Stimulated activated CD8-positive, alpha-beta memory T cell treated with anti-CD3 and anti-CD28 coated beads, Interleukin-7, amount 100 ng/mL, for 4 hours (primary cell): Measurements from ENCODE around the gene MMP10.
"Not testable (repeated sequence)": the region's sequence is repeated elsewhere in the genome, so short reads cannot be mapped to it uniquely, and the experiment has no call there.

Source experiments
- DNase-seq, 2 donors: peaks; one replicate each; pipeline ENCODE4 v3.0.0-alpha.2; 2020; ENCODE audit warnings: low read depth in 2 of 2

MMP10 gene

GRCh38 chr11:102783016-102783415, 2.6 kb upstream of the MMP10 start:
- no peak for DNase-seq

GRCh38 chr11:102781676-102782075, 1.2 kb upstream of the MMP10 start:
- DNase-seq, result no peak

GRCh38 chr11:102776454-102776853, 4.0 kb downstream of the MMP10 start:
- DNase-seq, result no peak

GRCh38 chr11:102773386-102773785, 7.0 kb downstream of the MMP10 start:
- no peak for DNase-seq

GRCh38 chr11:102771351-102771750, 9.1 kb downstream of the MMP10 start:
- no peak for DNase-seq

GRCh38 chr11:102770191-102770590, 10.2 kb downstream of the MMP10 start:
- DNase-seq, result no peak

- DNase-seq, result no peak
These were observed 12.6 kb downstream of the MMP10 start for GRCh38 chr11:102767800-102768199.

GRCh38 chr11:102763440-102763839, 17.0 kb downstream of the MMP10 start:
- no peak for DNase-seq

- no peak for DNase-seq
These were observed 18.1 kb downstream of the MMP10 start for GRCh38 chr11:102762361-102762767.

GRCh38 chr11:102761646-102762238, 18.7 kb downstream of the MMP10 start:
- no peak for DNase-seq

GRCh38 chr11:102760344-102761035, 19.9 kb downstream of the MMP10 start:
- no peak for DNase-seq

GRCh38 chr11:102757823-102758549, 22.4 kb downstream of the MMP10 start:
- no peak for DNase-seq

- no peak for DNase-seq
These were observed 27.2 kb downstream of the MMP10 start for GRCh38 chr11:102753267-102753666.

- DNase-seq, result no peak
These were observed 28.8 kb downstream of the MMP10 start for GRCh38 chr11:102751673-102752072.

GRCh38 chr11:102749101-102749722, 31.2 kb downstream of the MMP10 start:
- no peak for DNase-seq

- DNase-seq, result not testable (repeated sequence)
These were observed 33.5 kb downstream of the MMP10 start for GRCh38 chr11:102746746-102747578.

GRCh38 chr11:102734650-102735049, 45.8 kb downstream of the MMP10 start:
- no peak for DNase-seq

GRCh38 chr11:102733232-102733875, 47.1 kb downstream of the MMP10 start:
- DNase-seq, result no peak

- not testable (repeated sequence) for DNase-seq
These were observed 49.5 kb downstream of the MMP10 start for GRCh38 chr11:102730944-102731343.

GRCh38 chr11:102729849-102730815, 50.3 kb downstream of the MMP10 start:
- DNase-seq, result no peak
